ENCODE results near the gene PAM16.

The PAM16 gene

GRCh38 chr16:4293181-4293716, 57.9 kb downstream of the PAM16 start:
- no peak for DNase-seq

- no peak for DNase-seq
These were observed 59.4 kb downstream of the PAM16 start for GRCh38 chr16:4291699-4292098.
